Measurements from ENCODE around the gene ZNF699. TPM values are rescaled to one million over a fixed set of nuclear protein-coding genes. Genes with fewer than 3 reads are reported as not detected.

Gene ZNF699
- total and polyA plus RNA-seq, 2 of the 13 experiments (the other 11 are each of a cell fraction or from before 2014, with no cell fraction given) = 0.33 to 2.2 TPM

- ATAC-seq (no peak), FAIRE-seq (no peak), DNase-seq (ENCODE audit: low spot score) (no peak)
- intact Hi-C loops (cut with micrococcal nuclease; ENCODE audit: unreplicated experiment) = loop anchor here (2.0 kb wide), 1 partner anchor 171 kb away; no protein-coding TSS in a partner anchor
- Histone ChIP-seq H3K36me3 (replicated peaks in 1 of 2; ENCODE audit: control insufficient read depth in 1 of 2, insufficient read depth in 2 of 2, low read length in 2 of 2) (no peaks in the 10 kb centered on the region), H4K20me1 (ENCODE audit: insufficient read depth, low read length) (no peaks in the 10 kb centered on the region), H3K4me2 (ENCODE audit: low read depth, low read length) (peak overlapping the region; percentile 53; the same call in 1 of the 2 replicates), H2AFZ (ENCODE audit: low read length) (no peak overlapping the region), H3K9ac (ENCODE audit: insufficient read depth, low read depth, low read length) (no peak overlapping the region), H3K27ac (ENCODE audit: extremely low read length, insufficient read depth, low read length) (no peak overlapping the region), H3K9me3 (ENCODE audit: low read length) (0 out of 2 replicates have a peak, but pooled peaks cover 2% of the 10 kb centered on the region), H3K4me1 (ENCODE audit: insufficient read depth, low read length) (peaks cover 6% of the 10 kb centered on the region; the same call in 1 of the 2 replicates), H3K4me3 (replicated peaks in 1 of 3; ENCODE audit: insufficient read depth in 1 of 3, low read depth in 2 of 3, low read length in 3 of 3) (peak overlapping the region in 1 of 3 experiments; percentile 71; a peak in 2 of 6 replicates), H3K27me3 (ENCODE audit: control insufficient read depth in 1 of 2, insufficient read depth in 2 of 2, low read length in 2 of 2) (no peaks in the 10 kb centered on the region), H3K79me2 (ENCODE audit: insufficient read depth, low read length) (peaks cover 2% of the 10 kb centered on the region)
- no peak for TF ChIP-seq ZNF138 (CRISPR knock-in tag; IDR thresholded peaks at IDR 0.05; ENCODE audit: low read depth)
- TF ChIP-seq HES4 (CRISPR knock-in tag; IDR thresholded peaks at IDR 0.05; ENCODE audit: borderline replicate concordance) = no peak
- no peak for TF ChIP-seq GFI1 (CRISPR knock-in tag; IDR thresholded peaks at IDR 0.05; ENCODE audit: borderline replicate concordance)
- TF ChIP-seq KLF15 (CRISPR knock-in tag; IDR thresholded peaks at IDR 0.05; ENCODE audit: borderline replicate concordance) = no peak
- TF ChIP-seq SMYD3 (CRISPR knock-in tag; IDR thresholded peaks at IDR 0.05) = no peak
- TF ChIP-seq ZMYM2 (CRISPR knock-in tag; IDR thresholded peaks at IDR 0.05) = no peak
- no peak for TF ChIP-seq TEAD2 (CRISPR knock-in tag; IDR thresholded peaks at IDR 0.05)
- no peak for TF ChIP-seq RARA (CRISPR knock-in tag; IDR thresholded peaks at IDR 0.05)
- TF ChIP-seq ZFX (CRISPR knock-in tag; IDR thresholded peaks at IDR 0.05; ENCODE audit: low read depth) = no peak
- BruUV-seq (replicated peaks) = no TSS peak
- ChIA-PET POLR2A (no interaction called here), CTCF (ENCODE audit: low intra/inter-chr PET ratio, low total read pairs) (no interaction called here)
- in situ Hi-C loops (cut with HindIII; ENCODE audit: extremely low pct_ligation_motif_present, low pct_unique_long_range_greater_than_20kb) = no loop called here
- 53% methylated on average over 10 of the region's 10 CpGs for WGBS (ENCODE audit: low lambda C conversion rate)
Observed at GRCh38 chr19:9308091-9308770, 1.4 kb downstream of the ZNF699 start.

- in situ Hi-C loops (cut with HindIII; ENCODE audit: extremely low pct_ligation_motif_present, low pct_unique_long_range_greater_than_20kb) = no loop called here
- FAIRE-seq (no peak), DNase-seq (ENCODE audit: low spot score) (no peak), ATAC-seq (no peak)
- no peaks in the 10 kb centered on the region for H4K20me1 ChIP-seq (ENCODE audit: insufficient read depth, low read length)
- BruUV-seq (replicated peaks) = no TSS peak
- peaks cover 5% of the 10 kb centered on the region; the same call in 1 of the 2 replicates for H3K9me3 ChIP-seq (ENCODE audit: low read length)
- intact Hi-C loops (cut with micrococcal nuclease; ENCODE audit: unreplicated experiment) = no loop called here
- H3K4me2 ChIP-seq (ENCODE audit: low read depth, low read length) = no peak overlapping the region
- ChIA-PET CTCF (ENCODE audit: low intra/inter-chr PET ratio, low total read pairs) (no interaction called here), POLR2A (no interaction called here)
- 57% methylated on average over 1 of the region's 1 CpG for WGBS (ENCODE audit: low lambda C conversion rate)
- no peaks in the 10 kb centered on the region for H3K27me3 ChIP-seq (ENCODE audit: control insufficient read depth in 1 of 2, insufficient read depth in 2 of 2, low read length in 2 of 2)
- no peak overlapping the region for H3K4me3 ChIP-seq (replicated peaks in 1 of 3; ENCODE audit: insufficient read depth in 1 of 3, low read depth in 2 of 3, low read length in 3 of 3)
- H3K4me1 ChIP-seq (ENCODE audit: insufficient read depth, low read length) = no peaks in the 10 kb centered on the region
- H2AFZ ChIP-seq (ENCODE audit: low read length) = no peak overlapping the region
- H3K79me2 ChIP-seq (ENCODE audit: insufficient read depth, low read length) = peaks cover 2% of the 10 kb centered on the region
- no peak overlapping the region for H3K27ac ChIP-seq (ENCODE audit: extremely low read length, insufficient read depth, low read length)
- no peaks in the 10 kb centered on the region for H3K36me3 ChIP-seq (replicated peaks in 1 of 2; ENCODE audit: control insufficient read depth in 1 of 2, insufficient read depth in 2 of 2, low read length in 2 of 2)
- H3K9ac ChIP-seq (ENCODE audit: insufficient read depth, low read depth, low read length) = no peak overlapping the region
- no peak for TF ChIP-seq ZUFSP (CRISPR knock-in tag; IDR thresholded peaks at IDR 0.05; ENCODE audit: borderline replicate concordance)
- no peak for TF ChIP-seq DBP (CRISPR knock-in tag; IDR thresholded peaks at IDR 0.05; ENCODE audit: not compliant biosample characterization)
- no peak for TF ChIP-seq KDM5B (CRISPR knock-in tag; IDR thresholded peaks at IDR 0.05; ENCODE audit: borderline replicate concordance)
- no peak for TF ChIP-seq TGIF2 (CRISPR knock-in tag; IDR thresholded peaks at IDR 0.05)
- TF ChIP-seq GRHL1 (CRISPR knock-in tag; conservative IDR thresholded peaks at IDR 0.05) = no peak
Observed at GRCh38 chr19:9306443-9306842, 3.2 kb downstream of the ZNF699 start.
